HCT116 (cell line): ENCODE data around the gene PLEKHG3. TPM values are rescaled to one million over a fixed set of nuclear protein-coding genes. Genes with fewer than 3 reads are reported as not detected.

Experiments used
- ATAC-seq: fragments of 200-7000 bp; cut with Tn5 transposase; 2 replicates; pipeline ENCODE4 v1.9.1; 2020; ENCODE audit warnings: mild to moderate bottlenecking, moderate library complexity
- BruUV-seq: library from RNA; stranded (reverse); fragments of 400-500 nt; replicated peaks from 2 replicates; lab custom pipeline; 2021; lab: Mats Ljungman, UMichigan
- CTCF ChIA-PET: fragments of 300-600 bp; sonication (Branson Sonifier 250); formaldehyde crosslinking; loops from one replicate; lab custom pipeline; 2021; ENCODE audit warnings: antibody characterized with exemption; lab: Charles Lee
- POLR2A ChIA-PET: fragments of 300-600, 350-600 bp; sonication (Branson Sonifier 250); formaldehyde crosslinking; loops from one replicate; lab custom pipeline; 2021; ENCODE audit warnings: antibody characterized with exemption; lab: Charles Lee
- RAD21 ChIA-PET, 2 experiments: fragments of 300-600 bp; sonication (Branson Sonifier 250); formaldehyde crosslinking; loops; one replicate each; lab custom pipeline; 2023; ENCODE audit warnings: low total read pairs in 2 of 2; ENCODE audit not compliant: uncharacterized antibody in 2 of 2, unreplicated experiment in 2 of 2, low non-redundant PET in 1 of 2; lab: Charles Lee
- DNase-seq: peaks from one replicate; pipeline ENCODE4 v3.0.0-alpha.2; 2010; ENCODE audit warnings: low read depth, low spot score
- H2AFZ ChIP-seq: fragments of 200-600 bp; shearing (Covaris generic), sonication (generic); 2 replicates; pipeline ENCODE4 v1.6.1; 2017; ENCODE audit warnings: low read depth, mixed run types, mixed read lengths, antibody characterized with exemption, low read length; ENCODE audit not compliant: poor library complexity, severe bottlenecking
- H3K27ac ChIP-seq: 2 replicates; pipeline ENCODE4 v1.5.1; 2012; ENCODE audit warnings: low read depth, low read length
- H3K27me3 ChIP-seq: fragments of 200-600 bp; sonication (generic); 2 replicates; pipeline ENCODE4 v1.6.1; 2016; ENCODE audit warnings: mixed run types, low read length, mixed read lengths; ENCODE audit not compliant: insufficient read depth
- H3K36me3 ChIP-seq, 2 experiments: fragments of 200-500 bp in 1 of 2; fragments of 200-600 bp in 1 of 2; sonication (Bioruptor generic) in 1 of 2; sonication (generic) in 1 of 2; 2 replicates each; pipeline versions ENCODE4 v1.5.1 to v1.6.1; 2014 to 2016; ENCODE audit warnings: low read length in 2 of 2, inconsistent platforms in 1 of 2, mixed read lengths in 1 of 2, mixed run types in 1 of 2; ENCODE audit not compliant: insufficient read depth in 2 of 2, control insufficient read depth in 1 of 2
- H3K4me1 ChIP-seq, 2 experiments: fragments of 200-600 bp in 1 of 2; sonication (generic) in 1 of 2; 2 replicates each; pipeline versions ENCODE4 v1.5.1 to v1.6.1; 2012 to 2017; ENCODE audit warnings: low read length in 2 of 2, inconsistent platforms in 1 of 2, mild to moderate bottlenecking in 1 of 2, mixed read lengths in 1 of 2, mixed run types in 1 of 2, moderate library complexity in 1 of 2; ENCODE audit not compliant: insufficient read depth in 2 of 2, control insufficient read depth in 1 of 2
- H3K4me2 ChIP-seq: fragments of 200-600 bp; sonication (generic); 2 replicates; pipeline ENCODE4 v1.6.1; 2017; ENCODE audit warnings: mixed run types, low read length, mixed read lengths
- H3K4me3 ChIP-seq, 2 experiments: fragments of 200-600 bp in 1 of 2; sonication (generic) in 1 of 2; replicated peaks in 1 of 2; 2 replicates each; pipeline ENCODE4 v1.5.1; 2011 to 2016; ENCODE audit warnings: low read length in 2 of 2, control low read depth in 1 of 2, low read depth in 1 of 2, mild to moderate bottlenecking in 1 of 2, mixed read lengths in 1 of 2, mixed run types in 1 of 2
- H3K79me2 ChIP-seq: fragments of 200-600 bp; sonication (generic); 2 replicates; pipeline ENCODE4 v1.6.1; 2017; ENCODE audit warnings: mild to moderate bottlenecking, mixed run types, low read length, moderate library complexity, mixed read lengths; ENCODE audit not compliant: insufficient read depth
- H3K9ac ChIP-seq: fragments of 200-600 bp; sonication (generic); 2 replicates; pipeline ENCODE4 v1.6.1; 2016; ENCODE audit warnings: low read length, mixed read lengths
- H3K9me2 ChIP-seq: fragments of 200-600 bp; sonication (generic), shearing (Covaris generic); 2 replicates; pipeline ENCODE4 v1.6.1; 2017; ENCODE audit warnings: mixed run types, mild to moderate bottlenecking, moderate library complexity; ENCODE audit not compliant: insufficient read depth
- H3K9me3 ChIP-seq, 2 experiments: fragments of 200-500 bp in 1 of 2; fragments of 200-600 bp in 1 of 2; sonication (Bioruptor generic) in 1 of 2; sonication (generic) in 1 of 2; 2 replicates each; pipeline ENCODE4 v1.6.1; 2014 to 2017; ENCODE audit warnings: low read length in 2 of 2, mixed read lengths in 2 of 2, inconsistent platforms in 1 of 2, low read depth in 1 of 2, mild to moderate bottlenecking in 1 of 2, mixed run types in 1 of 2, moderate library complexity in 1 of 2; ENCODE audit not compliant: control insufficient read depth in 1 of 2, insufficient read depth in 1 of 2
- H4K20me1 ChIP-seq: fragments of 200-600 bp; sonication (generic), shearing (Covaris generic); 2 replicates; pipeline ENCODE4 v1.6.1; 2017; ENCODE audit warnings: mixed run types, mild to moderate bottlenecking, moderate library complexity; ENCODE audit not compliant: insufficient read depth
- CBX3 ChIP-seq: IDR thresholded peaks from 2 replicates; pipeline ENCODE4 v1.6.1; 2012; ENCODE audit warnings: low read depth
- CTCF ChIP-seq, 3 experiments: fragments of 200-600 bp in 1 of 3; sonication (generic) in 1 of 3; IDR thresholded peaks in 2 of 3; conservative IDR thresholded peaks in 1 of 3; 2 replicates each; pipeline ENCODE4 v1.5.1; 2012 to 2017; ENCODE audit warnings: low read depth in 2 of 3, low read length in 2 of 3, antibody characterized with exemption in 1 of 3, borderline replicate concordance in 1 of 3, control low read depth in 1 of 3, mild to moderate bottlenecking in 1 of 3, mixed read lengths in 1 of 3, mixed run types in 1 of 3, moderate library complexity in 1 of 3; ENCODE audit not compliant: insufficient read depth in 1 of 3
- EZH2phosphoT487 ChIP-seq: fragments of 200-600 bp; IDR thresholded peaks from 2 replicates; pipeline ENCODE4 v1.6.1; 2018; ENCODE audit warnings: antibody characterized with exemption, borderline replicate concordance
- JUND ChIP-seq: IDR thresholded peaks from 2 replicates; pipeline ENCODE4 v1.6.1; 2012
- MAX ChIP-seq: IDR thresholded peaks from 2 replicates; pipeline ENCODE4 v1.6.1; 2012
- POLR2A ChIP-seq: IDR thresholded peaks from 2 replicates; pipeline ENCODE4 v1.7.0; 2011; ENCODE audit warnings: borderline replicate concordance; ENCODE audit not compliant: insufficient read depth, insufficient read length; ENCODE audit errors: extremely low read depth
- RAD21 ChIP-seq: IDR thresholded peaks from 2 replicates; pipeline ENCODE4 v1.6.1; 2012; ENCODE audit warnings: low read depth, mild to moderate bottlenecking
- SRF ChIP-seq: IDR thresholded peaks from 2 replicates; pipeline ENCODE4 v1.6.1; 2012; ENCODE audit warnings: low read depth
- TCF7L2 ChIP-seq: IDR thresholded peaks from 2 replicates; pipeline ENCODE4 v1.7.0; 2011; ENCODE audit warnings: borderline replicate concordance, inconsistent platforms; ENCODE audit not compliant: insufficient read depth, insufficient read length; ENCODE audit errors: extremely low read depth
- YY1 ChIP-seq: IDR thresholded peaks from 2 replicates; pipeline ENCODE4 v1.6.1; 2011; ENCODE audit warnings: low read length, low read depth, moderate library complexity, mild to moderate bottlenecking; ENCODE audit not compliant: insufficient replicate concordance; ENCODE audit errors: extremely low read depth
- ZBTB33 ChIP-seq: IDR thresholded peaks from 2 replicates; pipeline ENCODE4 v1.6.1; 2011; ENCODE audit warnings: mild to moderate bottlenecking, low read length, moderate library complexity; ENCODE audit not compliant: insufficient replicate concordance; ENCODE audit errors: extremely low read depth
- intact Hi-C: fragments of 100-400 bp; cut with micrococcal nuclease; formaldehyde crosslinking; loops from 2 replicates; pipeline ENCODE4 v1.10.0; 2022
- total RNA-seq: library from RNA; stranded (reverse); gene quantifications from one replicate; pipeline ENCODE4 v1.2.1, GENCODE V29; 2021; ENCODE audit not compliant: unreplicated experiment

PLEKHG3 gene
- total RNA-seq, 1 experiment from 2014 or later: 55.6 TPM

GRCh38 chr14:64720131-64720576 is 15.9 kb downstream of the PLEKHG3 start (continued):
- TF ChIP-seq CTCF (IDR thresholded peaks at IDR 0.05 in 2 of 3, conservative IDR thresholded peaks at IDR 0.05 in 1 of 3; ENCODE audit: borderline replicate concordance in 1 of 3, insufficient read depth in 1 of 3, low read depth in 2 of 3, low read length in 2 of 3) (no peak), TCF7L2 (peak; percentile 48)

GRCh38 chr14:64721391-64721791 is 17.2 kb downstream of the PLEKHG3 start:
- Histone ChIP-seq H3K27me3 (no peaks in the 10 kb centered on the region), H2AFZ (no peak overlapping the region), H3K9ac (peak overlapping the region; percentile 42), H3K36me3 (no peaks in the 10 kb centered on the region), H3K27ac (peak overlapping the region; percentile 76), H3K4me1 (peaks cover 94 to 100% of the 10 kb centered on the region in 2 experiments), H3K4me3 (no peak overlapping the region; a peak in 1 of 4 replicates), H4K20me1 (no peaks in the 10 kb centered on the region; the same call in 1 of the 2 replicates), H3K9me3 (no peaks in the 10 kb centered on the region), H3K9me2 (no peaks in the 10 kb centered on the region)
- RAD21 ChIA-PET: interaction anchor here in 1 of 2 experiments (1.1 kb wide), 1 partner anchor 17 kb away, joined by 3 read pairs; the partner anchor contains the start of gene PLEKHG3
- DNase-seq: no peak
- CTCF ChIA-PET: no interaction called here
- intact Hi-C loops: loop anchor here (2.0 kb wide), 1 partner anchor 17 kb away; the partner anchor contains the start of gene PLEKHG3
- ATAC-seq: no peak
- POLR2A ChIA-PET: no interaction called here
- TF ChIP-seq RAD21: no peak
- TF ChIP-seq TCF7L2: no peak
- TF ChIP-seq ZBTB33: no peak
- no peak for TF ChIP-seq SRF
- TF ChIP-seq JUND: no peak
- TF ChIP-seq POLR2A: no peak
- no peak for TF ChIP-seq MAX
- TF ChIP-seq EZH2phosphoT487: no peak
- TF ChIP-seq YY1: no peak
- TF ChIP-seq CBX3: no peak
- TF ChIP-seq, all 23 proteins: peak for 0
- peaks cover 98% of the 10 kb centered on the region for H3K79me2 ChIP-seq
- no TSS peak for BruUV-seq
- peak overlapping the region; percentile 70 for H3K4me2 ChIP-seq
